K562 (cell line): ENCODE data around the gene SCYGR1. TPM values are rescaled to one million over a fixed set of nuclear protein-coding genes. Genes with fewer than 3 reads are reported as not detected.
A peak's percentile ranks its signal among the peaks of the same experiment; 100 is the strongest.

ENCODE experiments used
- ATAC-seq: fragments of 200-7000 bp; cut with Tn5 transposase; 3 replicates; pipeline ENCODE4 v1.9.1; 2020; ENCODE audit warnings: moderate library complexity
- BruUV-seq: library from RNA; stranded (reverse); fragments of 400-500 nt; replicated peaks from 2 replicates; lab custom pipeline; 2021; lab: Mats Ljungman, UMichigan
- CTCF ChIA-PET: fragments of 300-600 bp; formaldehyde crosslinking; extraction: SDS; loops from one replicate; lab custom pipeline; 2021; ENCODE audit warnings: low intra/inter-chr PET ratio; lab: Yijun Ruan, JAX
- POLR2A ChIA-PET: fragments of 300-600, 350-650 bp; sonication (Branson Sonifier 250); formaldehyde crosslinking; extraction: SDS; loops from one replicate; lab custom pipeline; 2021; ENCODE audit warnings: antibody characterized with exemption, inconsistent platforms; lab: Yijun Ruan, JAX
- DNase-seq, 4 experiments: peaks; one replicate each; pipeline versions ENCODE4 v3.0.0 to v3.0.0-alpha.2; 2011 to 2018; ENCODE audit warnings: low spot score in 3 of 4, mixed read lengths in 3 of 4; ENCODE audit errors: extremely low read depth in 1 of 4
- FAIRE-seq: peaks from 2 replicates; lab custom pipeline; 2011; peaks lifted over from hg19 to GRCh38; lab: Jason Lieb, UNC
- H2AFZ ChIP-seq: 2 replicates; pipeline ENCODE4 v1.6.0; 2011; ENCODE audit warnings: low read depth, low read length, control low read depth, inconsistent platforms
- H3K27ac ChIP-seq: fragments of 200-600 bp; 3 replicates; pipeline ENCODE4 v1.8.0; 2011; ENCODE audit warnings: low read depth, mild to moderate bottlenecking, control low read depth, inconsistent platforms, low read length, moderate library complexity, mixed read lengths; ENCODE audit errors: extremely low read depth
- H3K27me3 ChIP-seq, 2 experiments: fragments of 300-600 bp in 1 of 2; 2 replicates in 1 of 2; 3 replicates in 1 of 2; pipeline versions ENCODE4 v1.6.0 to v1.8.0; 2011; ENCODE audit warnings: inconsistent platforms in 2 of 2, low read length in 2 of 2, mild to moderate bottlenecking in 1 of 2, mixed read lengths in 1 of 2, moderate library complexity in 1 of 2; ENCODE audit not compliant: control insufficient read depth in 2 of 2, insufficient read depth in 2 of 2
- H3K36me3 ChIP-seq: fragments of 300-600 bp; 3 replicates; pipeline ENCODE4 v1.8.0; 2011; ENCODE audit warnings: mild to moderate bottlenecking, low read length, inconsistent platforms; ENCODE audit not compliant: control insufficient read depth, insufficient read depth
- H3K4me1 ChIP-seq, 2 experiments: fragments of 200-600 bp in 1 of 2; replicated peaks in 1 of 2; 2 replicates in 1 of 2; 3 replicates in 1 of 2; pipeline versions ENCODE4 v1.5.1 to v1.8.0; 2011; ENCODE audit warnings: inconsistent platforms in 2 of 2, low read length in 2 of 2, mild to moderate bottlenecking in 1 of 2, mixed read lengths in 1 of 2, moderate library complexity in 1 of 2; ENCODE audit not compliant: control insufficient read depth in 2 of 2, insufficient read depth in 2 of 2
- H3K4me2 ChIP-seq: 2 replicates; pipeline ENCODE4 v1.6.1; 2011; ENCODE audit warnings: low read length, control low read depth, inconsistent platforms, mixed read lengths; ENCODE audit not compliant: insufficient read depth
- H3K4me3 ChIP-seq: fragments of 200-600 bp; sonication (generic), shearing (Covaris generic); 2 replicates; pipeline ENCODE4 v1.5.1; 2016; ENCODE audit warnings: control low read depth, inconsistent platforms
- H3K79me2 ChIP-seq: fragments of 200-600 bp; 3 replicates; pipeline ENCODE4 v1.8.0; 2011; ENCODE audit warnings: low read length, inconsistent platforms; ENCODE audit not compliant: control insufficient read depth, insufficient read depth
- H3K9ac ChIP-seq, 2 experiments: 2 replicates each; pipeline versions ENCODE4 v1.6.0 to v1.6.1; 2011; ENCODE audit warnings: low read depth in 2 of 2, low read length in 2 of 2, control low read depth in 1 of 2, inconsistent platforms in 1 of 2, mild to moderate bottlenecking in 1 of 2, mixed read lengths in 1 of 2; ENCODE audit not compliant: insufficient read depth in 1 of 2
- H3K9me1 ChIP-seq: one replicate; pipeline ENCODE4 v1.6.0; 2011; ENCODE audit warnings: inconsistent platforms, mild to moderate bottlenecking, low read length, moderate library complexity; ENCODE audit not compliant: control insufficient read depth, insufficient read depth
- H3K9me3 ChIP-seq: replicated peaks from 2 replicates; pipeline ENCODE4 v1.5.1; 2011; ENCODE audit warnings: low read depth, low read length, inconsistent platforms; ENCODE audit not compliant: control insufficient read depth, insufficient read depth
- H4K20me1 ChIP-seq: replicated peaks from 2 replicates; pipeline ENCODE4 v1.6.1; 2011; ENCODE audit warnings: low read length, inconsistent platforms, mixed read lengths; ENCODE audit not compliant: control insufficient read depth, insufficient read depth
- ATF1 ChIP-seq, 2 experiments: fragments of 450-650 bp in 1 of 2; IDR thresholded peaks; 2 replicates each; pipeline ENCODE4 v1.6.1; 2016; ENCODE audit warnings: missing compliant biosample characterization in 1 of 2, missing genetic modification characterization in 1 of 2
- BMI1 ChIP-seq: fragments of 150-350 bp; IDR thresholded peaks from 2 replicates; pipeline ENCODE4 v1.6.1; 2014; ENCODE audit warnings: low read length
- C11orf30 ChIP-seq: fragments of 450-650 bp; IDR thresholded peaks from 2 replicates; pipeline ENCODE4 v1.6.1; 2016; ENCODE audit warnings: low read depth, mild to moderate bottlenecking
- CREB1 ChIP-seq, 2 experiments: sonication (generic) in 1 of 2; formaldehyde crosslinking in 1 of 2; IDR thresholded peaks; 2 replicates each; pipeline versions ENCODE4 v1.6.1 to v1.8.0; 2012 to 2022; ENCODE audit warnings: inconsistent platforms in 1 of 2, mild to moderate bottlenecking in 1 of 2, missing genetic modification reagents in 1 of 2, moderate library complexity in 1 of 2
- CREM ChIP-seq: IDR thresholded peaks from 2 replicates; pipeline ENCODE4 v1.6.1; 2014; ENCODE audit warnings: antibody characterized with exemption, low read depth
- E2F3 ChIP-seq: fragments of 250-450 bp; sonication (Bioruptor Pico); IDR thresholded peaks from 2 replicates; pipeline ENCODE4 v1.4.0; 2020; ENCODE audit warnings: mild to moderate bottlenecking
- GTF2E2 ChIP-seq: fragments of 200-800 bp; sonication (Bioruptor generic); IDR thresholded peaks from 2 replicates; pipeline ENCODE4 v1.6.1; 2016; ENCODE audit warnings: missing genetic modification characterization, missing compliant biosample characterization
- NFE2 ChIP-seq: IDR thresholded peaks from 2 replicates; pipeline ENCODE4 v1.6.1; 2014; ENCODE audit warnings: antibody characterized with exemption, low read depth
- SIN3A ChIP-seq, 2 experiments: fragments of 150-350 bp in 1 of 2; IDR thresholded peaks; 2 replicates each; pipeline ENCODE4 v1.6.1; 2011 to 2016; ENCODE audit warnings: borderline replicate concordance in 2 of 2, low read depth in 2 of 2, low read length in 2 of 2, mild to moderate bottlenecking in 2 of 2, moderate library complexity in 2 of 2; ENCODE audit not compliant: control insufficient read depth in 1 of 2
- SREBF1 ChIP-seq: fragments of 150-350 bp; IDR thresholded peaks from 2 replicates; pipeline ENCODE4 v1.6.1; 2014; ENCODE audit warnings: antibody characterized with exemption, low read depth, low read length, borderline replicate concordance
- ZNF121 ChIP-seq: sonication (generic); formaldehyde crosslinking; conservative IDR thresholded peaks from 2 replicates; pipeline ENCODE4 v1.8.0; 2022; ENCODE audit warnings: missing genetic modification reagents
- ZNF140 ChIP-seq: fragments of 250-450 bp; sonication (Bioruptor Pico); IDR thresholded peaks from 2 replicates; pipeline ENCODE4 v1.8.0; 2021; ENCODE audit warnings: moderate library complexity, mild to moderate bottlenecking, inconsistent platforms
- ZNF354B ChIP-seq: fragments of 250-450 bp; sonication (Bioruptor Pico); IDR thresholded peaks from 2 replicates; pipeline ENCODE4 v1.4.0; 2020
- ZNF764 ChIP-seq: fragments of 250-450 bp; sonication (Bioruptor Pico); IDR thresholded peaks from 2 replicates; pipeline ENCODE4 v1.4.0; 2020; ENCODE audit warnings: low read depth, mild to moderate bottlenecking, moderate library complexity
- ZNF778 ChIP-seq: fragments of 450-650 bp; formaldehyde crosslinking; IDR thresholded peaks from 2 replicates; pipeline ENCODE4 v1.4.0; 2020; ENCODE audit warnings: mild to moderate bottlenecking, moderate library complexity
- WGBS: fragments of 100-300 bp; shearing (Covaris generic); methylation state at CpG from one replicate; pipeline ENCODE4 v1.1.6; 2016; ENCODE audit warnings: low coverage, mixed read lengths; ENCODE audit not compliant: insufficient coverage; ENCODE audit errors: missing lambda C conversion rate; 5-methylcytosine and 5-hydroxymethylcytosine counted together
- in situ Hi-C: fragments of 300-500 bp; cut with MboI; formaldehyde crosslinking; loops from 4 replicates; pipeline ENCODE4 v1.15.0; 2018; ENCODE audit warnings: inconsistent platforms, mixed read lengths
- intact Hi-C: fragments of 100-400 bp; cut with micrococcal nuclease; formaldehyde crosslinking; loops from 2 replicates; pipeline ENCODE4 v1.14.2; 2022
- polyA plus RNA-seq, 8 experiments: library from polyadenylated mRNA; depleted of rRNA in 4 of 8; stranded (reverse) in 5 of 8; unstranded in 3 of 8; fragments of >200 nt; fragmentation: Nextera tagmentation in 2 of 8; fragmentation: Illumina TruSeq in 1 of 8; extraction: Ambion mirVana in 2 of 8; extraction: Trizol in 1 of 8; gene quantifications; 2 replicates each; pipeline versions ENCODE4 v1.2.1 to v1.2.3, GENCODE V29; 2011 to 2014; ENCODE audit warnings: inconsistent platforms in 1 of 8, missing spikeins in 1 of 8
- total RNA-seq, 7 experiments: library from RNA; depleted of rRNA in 6 of 7; stranded (reverse); fragments of >200 nt in 6 of 7; fragmentation: Illumina TruSeq in 2 of 7; extraction: Trizol in 2 of 7; gene quantifications; 2 replicates each; pipeline versions ENCODE4 v1.2.1 to v1.2.3, GENCODE V29; 2011 to 2021; ENCODE audit warnings: low replicate concordance in 1 of 7
- TF ChIP-seq, protein P1 (sequence below): fragments of 250-450 bp; sonication (Bioruptor Pico); IDR thresholded peaks from 2 replicates; pipeline ENCODE4 v1.5.1; 2021; ENCODE audit warnings: mild to moderate bottlenecking
- TF ChIP-seq, protein P2 (sequence below): fragments of 250-450 bp; sonication (Bioruptor Pico); IDR thresholded peaks from 2 replicates; pipeline ENCODE4 v1.4.0; 2020
- TF ChIP-seq, protein P3 (sequence below): fragments of 450-650 bp; formaldehyde crosslinking; IDR thresholded peaks from 2 replicates; pipeline ENCODE4 v1.4.0; 2020; ENCODE audit warnings: mild to moderate bottlenecking, moderate library complexity

SCYGR1 gene
- total and polyA plus RNA-seq, 9 of the 15 experiments (the other 6 are each of a cell fraction or from before 2014, with no cell fraction given), result not detected

DNA sequence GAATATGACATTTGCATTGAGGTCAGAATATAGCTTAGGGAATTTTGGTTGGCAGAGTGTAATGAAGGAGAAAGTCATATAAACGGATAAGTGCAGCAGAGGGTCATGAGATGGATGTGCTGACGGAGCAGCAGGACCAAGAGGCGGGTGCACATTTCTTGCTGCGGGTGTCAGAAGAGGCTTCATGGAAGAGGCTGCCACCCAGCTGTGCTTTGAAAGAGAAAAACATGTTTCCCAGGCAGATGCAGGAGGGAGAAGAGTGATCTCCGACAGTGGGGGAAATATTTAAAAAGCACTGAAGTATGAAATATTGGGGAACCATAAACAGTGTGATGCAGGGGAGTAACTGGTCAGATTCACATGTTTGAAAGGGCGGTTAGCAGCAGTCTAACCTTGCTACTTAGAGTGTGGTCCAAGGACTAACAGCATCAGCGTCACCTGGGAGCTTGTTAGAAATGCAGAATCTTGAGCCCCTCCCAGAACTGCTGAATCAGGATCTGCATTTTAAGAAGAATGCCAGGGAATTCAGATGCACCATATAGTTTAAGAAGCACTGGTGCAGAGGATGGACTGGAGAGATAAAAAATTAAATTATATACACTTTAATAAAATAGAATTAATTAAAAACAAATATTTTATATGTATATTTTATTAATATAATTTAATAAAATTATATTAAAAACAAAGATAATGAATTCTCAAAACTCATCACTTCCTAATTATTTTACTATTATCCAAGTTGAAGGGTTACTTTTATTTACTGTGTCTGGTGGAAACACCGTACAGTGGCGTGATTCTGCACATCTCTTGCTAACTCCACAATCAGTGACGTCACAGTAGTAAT is 36.1 kb upstream of the SCYGR1 start:
- no peaks in the 10 kb centered on the region for H3K79me2 ChIP-seq
- peak overlapping the region; percentile 32; the same call in 1 of the 2 replicates for H2AFZ ChIP-seq
- no peaks in the 10 kb centered on the region for H3K36me3 ChIP-seq
- no peaks in the 10 kb centered on the region for H3K9me3 ChIP-seq
- no peak overlapping the region for H3K4me2 ChIP-seq
- TF ChIP-seq ATF1 (CRISPR knock-in tag; IDR thresholded peaks at IDR 0.05), result no peak
- TF ChIP-seq ATF1 (tag; IDR thresholded peaks at IDR 0.05), result 0 out of 2 replicates have a peak, but pooled peaks have one; percentile 49
- TF ChIP-seq, protein P1, sequence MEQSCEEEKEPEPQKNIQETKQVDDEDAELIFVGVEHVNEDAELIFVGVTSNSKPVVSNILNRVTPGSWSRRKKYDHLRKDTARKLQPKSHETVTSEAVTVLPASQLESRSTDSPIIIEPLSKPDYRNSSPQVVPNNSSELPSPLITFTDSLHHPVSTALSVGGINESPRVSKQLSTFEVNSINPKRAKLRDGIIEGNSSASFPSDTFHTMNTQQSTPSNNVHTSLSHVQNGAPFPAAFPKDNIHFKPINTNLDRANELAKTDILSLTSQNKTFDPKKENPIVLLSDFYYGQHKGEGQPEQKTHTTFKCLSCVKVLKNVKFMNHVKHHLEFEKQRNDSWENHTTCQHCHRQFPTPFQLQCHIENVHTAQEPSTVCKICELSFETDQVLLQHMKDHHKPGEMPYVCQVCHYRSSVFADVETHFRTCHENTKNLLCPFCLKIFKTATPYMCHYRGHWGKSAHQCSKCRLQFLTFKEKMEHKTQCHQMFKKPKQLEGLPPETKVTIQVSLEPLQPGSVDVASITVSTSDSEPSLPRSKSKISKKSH (CRISPR knock-in tag), result no peak
- TF ChIP-seq BMI1, result no peak
- TF ChIP-seq SREBF1, result no peak
- TF ChIP-seq ZNF354B (CRISPR knock-in tag), result no peak
- TF ChIP-seq, protein P2, sequence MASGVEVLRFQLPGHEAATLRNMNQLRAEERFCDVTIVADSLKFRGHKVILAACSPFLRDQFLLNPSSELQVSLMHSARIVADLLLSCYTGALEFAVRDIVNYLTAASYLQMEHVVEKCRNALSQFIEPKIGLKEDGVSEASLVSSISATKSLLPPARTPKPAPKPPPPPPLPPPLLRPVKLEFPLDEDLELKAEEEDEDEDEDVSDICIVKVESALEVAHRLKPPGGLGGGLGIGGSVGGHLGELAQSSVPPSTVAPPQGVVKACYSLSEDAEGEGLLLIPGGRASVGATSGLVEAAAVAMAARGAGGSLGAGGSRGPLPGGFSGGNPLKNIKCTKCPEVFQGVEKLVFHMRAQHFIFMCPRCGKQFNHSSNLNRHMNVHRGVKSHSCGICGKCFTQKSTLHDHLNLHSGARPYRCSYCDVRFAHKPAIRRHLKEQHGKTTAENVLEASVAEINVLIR (CRISPR knock-in tag), result no peak
- no peak for TF ChIP-seq GTF2E2 (tag)
- TF ChIP-seq ZNF121 (CRISPR knock-in tag), result no peak
- TF ChIP-seq NFE2, result no peak
- no peak for TF ChIP-seq ZNF140 (CRISPR knock-in tag)
- TF ChIP-seq ZNF778 (CRISPR knock-in tag), result no peak
- no peak for TF ChIP-seq ZNF764 (CRISPR knock-in tag)
- TF ChIP-seq C11orf30, result no peak
- no peak for TF ChIP-seq E2F3
- TF ChIP-seq CREB1 (IDR thresholded peaks at IDR 0.05), result no peak
- no peak for TF ChIP-seq CREB1 (CRISPR knock-in tag; IDR thresholded peaks at IDR 0.05)
- TF ChIP-seq CREM, result peak; percentile 38; the same call in 1 of the 2 replicates
- no peak for TF ChIP-seq SIN3A (IDR thresholded peaks at IDR 0.05; ENCODE audit: borderline replicate concordance in 2 of 2, control insufficient read depth in 1 of 2, low read depth in 2 of 2, low read length in 2 of 2)
- TF ChIP-seq, protein P3, sequence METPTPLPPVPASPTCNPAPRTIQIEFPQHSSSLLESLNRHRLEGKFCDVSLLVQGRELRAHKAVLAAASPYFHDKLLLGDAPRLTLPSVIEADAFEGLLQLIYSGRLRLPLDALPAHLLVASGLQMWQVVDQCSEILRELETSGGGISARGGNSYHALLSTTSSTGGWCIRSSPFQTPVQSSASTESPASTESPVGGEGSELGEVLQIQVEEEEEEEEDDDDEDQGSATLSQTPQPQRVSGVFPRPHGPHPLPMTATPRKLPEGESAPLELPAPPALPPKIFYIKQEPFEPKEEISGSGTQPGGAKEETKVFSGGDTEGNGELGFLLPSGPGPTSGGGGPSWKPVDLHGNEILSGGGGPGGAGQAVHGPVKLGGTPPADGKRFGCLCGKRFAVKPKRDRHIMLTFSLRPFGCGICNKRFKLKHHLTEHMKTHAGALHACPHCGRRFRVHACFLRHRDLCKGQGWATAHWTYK (CRISPR knock-in tag), result no peak
- no peaks in the 10 kb centered on the region for H3K4me1 ChIP-seq
- ATAC-seq (no peak), DNase-seq (no peak), FAIRE-seq (no peak)
- no peaks in the 10 kb centered on the region for H3K9me1 ChIP-seq
- H3K9ac ChIP-seq, result no peak overlapping the region
- in situ Hi-C loops (no loop called here), intact Hi-C loops (no loop called here)
- POLR2A ChIA-PET, result no interaction called here
- WGBS, result 52% methylated on average over 10 of the region's 10 CpGs
- H3K4me3 ChIP-seq, result no peak overlapping the region
- BruUV-seq, result no TSS peak
- no peaks in the 10 kb centered on the region for H4K20me1 ChIP-seq
- CTCF ChIA-PET, result no interaction called here
- no peaks in the 10 kb centered on the region for H3K27me3 ChIP-seq
- H3K27ac ChIP-seq, result no peak overlapping the region
